ENCODE results near the gene PCK1. TPM values are rescaled to one million over a fixed set of nuclear protein-coding genes. Genes with fewer than 3 reads are reported as not detected.

Gene PCK1
- total RNA-seq, 1 experiment from 2014 or later = not detected

DNA sequence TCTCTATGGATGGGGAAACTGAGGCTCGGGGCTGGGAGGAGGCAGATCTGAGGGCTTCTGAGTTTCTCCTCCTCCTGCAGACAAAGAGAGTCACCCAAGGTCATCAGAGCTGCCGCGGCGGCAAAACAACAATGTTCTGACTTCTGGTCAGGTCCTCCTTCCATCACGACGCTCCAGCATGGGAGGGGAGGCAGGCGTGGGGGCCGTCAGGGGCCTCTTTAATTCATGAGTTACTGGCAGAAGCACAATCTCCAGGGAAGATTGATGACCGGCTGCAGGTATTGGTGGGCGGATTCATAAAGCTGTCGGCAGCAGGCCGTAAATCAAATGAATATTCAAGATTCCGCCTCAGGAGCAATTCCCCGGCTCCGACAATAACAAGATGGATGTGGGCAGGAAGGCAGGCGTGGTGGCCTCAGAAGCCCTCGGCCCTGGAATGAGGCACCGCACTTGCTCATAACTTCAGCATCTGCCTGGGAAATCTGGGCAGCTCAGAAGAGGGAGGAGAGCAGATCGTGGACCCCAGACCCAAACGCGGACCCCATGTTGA is 19.1 kb downstream of the PCK1 start:
- Mint-ChIP-seq H3K27me3 (ENCODE audit: low read depth) (peaks cover 15% of the 10 kb centered on the region), H3K27ac (no peak overlapping the region; a peak in 1 of 7 replicates), H3K4me1 (peaks cover 15 to 24% of the 10 kb centered on the region in 2 experiments), H3K9me3 (no peaks in the 10 kb centered on the region; a peak in 1 of 5 replicates), H3K36me3 (ENCODE audit: insufficient read depth in 1 of 3, low read depth in 3 of 3) (no peaks in the 10 kb centered on the region), H3K4me3 (no peak overlapping the region)
- Histone ChIP-seq H2BK15ac (ENCODE audit: low read depth, low read length) (no peak overlapping the region), H2AK5ac (ENCODE audit: insufficient read length, low read length) (no peak overlapping the region), H3K27ac (ENCODE audit: insufficient read length, low read depth, low read length) (no peak overlapping the region), H4K20me1 (ENCODE audit: control insufficient read depth, insufficient read depth, insufficient read length) (no peaks in the 10 kb centered on the region), H4K5ac (ENCODE audit: insufficient read length, low read depth, low read length) (no peak overlapping the region), H2BK120ac (ENCODE audit: low read depth, low read length, poor library complexity, severe bottlenecking) (no peak overlapping the region), H3K9ac (ENCODE audit: extremely low read depth, insufficient read length, low read length) (no peak overlapping the region), H2BK20ac (ENCODE audit: low read depth, low read length, poor library complexity, severe bottlenecking) (no peak overlapping the region), H3K79me2 (ENCODE audit: insufficient read depth, low read length) (no peaks in the 10 kb centered on the region), H3K14ac (ENCODE audit: insufficient read depth, low read length) (no peak overlapping the region), H3T11ph (ENCODE audit: low read length) (no peak overlapping the region), H4K91ac (ENCODE audit: insufficient read length, low read depth, low read length) (no peak overlapping the region), H3K9me3 (ENCODE audit: control insufficient read depth, low read depth, low read length) (no peaks in the 10 kb centered on the region), H3K4me2 (ENCODE audit: insufficient read depth, insufficient read length, low read length) (no peak overlapping the region), H2BK5ac (ENCODE audit: insufficient read length, low read length) (no peak overlapping the region), H4K8ac (replicated peaks; ENCODE audit: insufficient read length, low read depth, low read length) (no peak overlapping the region), H3K79me1 (ENCODE audit: insufficient read depth, low read depth, low read length, poor library complexity, severe bottlenecking) (no peaks in the 10 kb centered on the region), H2BK12ac (ENCODE audit: insufficient read length, low read depth, low read length) (no peak overlapping the region), H3K23ac (ENCODE audit: insufficient read length, low read depth, low read length) (no peak overlapping the region), H3K4me1 (ENCODE audit: insufficient read depth, low read length) (no peaks in the 10 kb centered on the region), H2AFZ (ENCODE audit: low read length) (no peak overlapping the region), H3K27me3 (ENCODE audit: insufficient read depth, low read length) (no peaks in the 10 kb centered on the region; the same call in 1 of the 2 replicates), H3K4ac (ENCODE audit: low read depth, low read length) (no peak overlapping the region), H3K18ac (ENCODE audit: insufficient read length, low read depth, low read length) (no peak overlapping the region), H3K23me2 (ENCODE audit: insufficient read length, low read depth, low read length, poor library complexity, severe bottlenecking) (no peaks in the 10 kb centered on the region), H3K56ac (ENCODE audit: insufficient read length, low read depth, low read length) (no peak overlapping the region)
- TF ChIP-seq, protein P1, sequence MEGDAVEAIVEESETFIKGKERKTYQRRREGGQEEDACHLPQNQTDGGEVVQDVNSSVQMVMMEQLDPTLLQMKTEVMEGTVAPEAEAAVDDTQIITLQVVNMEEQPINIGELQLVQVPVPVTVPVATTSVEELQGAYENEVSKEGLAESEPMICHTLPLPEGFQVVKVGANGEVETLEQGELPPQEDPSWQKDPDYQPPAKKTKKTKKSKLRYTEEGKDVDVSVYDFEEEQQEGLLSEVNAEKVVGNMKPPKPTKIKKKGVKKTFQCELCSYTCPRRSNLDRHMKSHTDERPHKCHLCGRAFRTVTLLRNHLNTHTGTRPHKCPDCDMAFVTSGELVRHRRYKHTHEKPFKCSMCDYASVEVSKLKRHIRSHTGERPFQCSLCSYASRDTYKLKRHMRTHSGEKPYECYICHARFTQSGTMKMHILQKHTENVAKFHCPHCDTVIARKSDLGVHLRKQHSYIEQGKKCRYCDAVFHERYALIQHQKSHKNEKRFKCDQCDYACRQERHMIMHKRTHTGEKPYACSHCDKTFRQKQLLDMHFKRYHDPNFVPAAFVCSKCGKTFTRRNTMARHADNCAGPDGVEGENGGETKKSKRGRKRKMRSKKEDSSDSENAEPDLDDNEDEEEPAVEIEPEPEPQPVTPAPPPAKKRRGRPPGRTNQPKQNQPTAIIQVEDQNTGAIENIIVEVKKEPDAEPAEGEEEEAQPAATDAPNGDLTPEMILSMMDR (conservative IDR thresholded peaks at IDR 0.05) = no peak
- no peak for DNase-seq
- WGBS (ENCODE audit: extremely low coverage, insufficient read length, low lambda C conversion rate) = no CpG with 5 or more reads among the region's 21 CpGs

All from H9 (cell line).